Measurements from ENCODE around the gene PRRC2B. TPM values are rescaled to one million over a fixed set of nuclear protein-coding genes. Genes with fewer than 3 reads are reported as not detected.

Gene PRRC2B
- total RNA-seq, 1 experiment from 2014 or later = 170 TPM

- ChIA-PET CTCF (no interaction called here), POLR2A (no interaction called here), RAD21 (ENCODE audit: low non-redundant PET in 1 of 2, low total read pairs in 2 of 2, uncharacterized antibody in 2 of 2, unreplicated experiment in 2 of 2) (no interaction called here)
- Histone ChIP-seq H3K36me3 (ENCODE audit: control insufficient read depth in 1 of 2, insufficient read depth in 2 of 2, low read length in 2 of 2) (peaks cover 70 to 71% of the 10 kb centered on the region in 2 experiments; a peak in 3 of 4 replicates), H3K79me2 (ENCODE audit: insufficient read depth, low read length) (peaks cover 82% of the 10 kb centered on the region), H3K9me2 (ENCODE audit: insufficient read depth) (no peaks in the 10 kb centered on the region), H3K4me3 (replicated peaks in 1 of 2; ENCODE audit: low read depth in 1 of 2, low read length in 2 of 2) (no peak overlapping the region), H3K9me3 (ENCODE audit: control insufficient read depth in 1 of 2, insufficient read depth in 1 of 2, low read depth in 1 of 2, low read length in 2 of 2) (no peaks in the 10 kb centered on the region), H2AFZ (ENCODE audit: low read depth, low read length, poor library complexity, severe bottlenecking) (no peak overlapping the region), H3K9ac (ENCODE audit: low read length) (no peak overlapping the region), H3K4me2 (ENCODE audit: low read length) (no peak overlapping the region), H3K4me1 (ENCODE audit: control insufficient read depth in 1 of 2, insufficient read depth in 2 of 2, low read length in 2 of 2) (no peaks in the 10 kb centered on the region), H4K20me1 (ENCODE audit: insufficient read depth) (peaks cover 5% of the 10 kb centered on the region; the same call in 1 of the 2 replicates), H3K27ac (ENCODE audit: low read depth, low read length) (no peak overlapping the region), H3K27me3 (ENCODE audit: insufficient read depth, low read length) (no peaks in the 10 kb centered on the region)
- no peak for DNase-seq (ENCODE audit: low read depth, low spot score)
- no peak for TF ChIP-seq EGR1 (IDR thresholded peaks at IDR 0.05; ENCODE audit: low read depth)
- TF ChIP-seq YY1 (IDR thresholded peaks at IDR 0.05; ENCODE audit: extremely low read depth, insufficient replicate concordance, low read depth, low read length) = no peak
- TF ChIP-seq SP1 (IDR thresholded peaks at IDR 0.05; ENCODE audit: low read depth) = no peak
- no peak for TF ChIP-seq ELF1 (IDR thresholded peaks at IDR 0.05; ENCODE audit: borderline replicate concordance, low read depth)
- TF ChIP-seq EZH2 (IDR thresholded peaks at IDR 0.05) = no peak
- no peak for TF ChIP-seq FOSL1 (IDR thresholded peaks at IDR 0.05; ENCODE audit: low read depth)
- TF ChIP-seq, protein P1, sequence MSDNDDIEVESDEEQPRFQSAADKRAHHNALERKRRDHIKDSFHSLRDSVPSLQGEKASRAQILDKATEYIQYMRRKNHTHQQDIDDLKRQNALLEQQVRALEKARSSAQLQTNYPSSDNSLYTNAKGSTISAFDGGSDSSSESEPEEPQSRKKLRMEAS (IDR thresholded peaks at IDR 0.05) = no peak
- no peak for TF ChIP-seq CEBPB (IDR thresholded peaks at IDR 0.05; ENCODE audit: low read depth)
- TF ChIP-seq, protein P2, sequence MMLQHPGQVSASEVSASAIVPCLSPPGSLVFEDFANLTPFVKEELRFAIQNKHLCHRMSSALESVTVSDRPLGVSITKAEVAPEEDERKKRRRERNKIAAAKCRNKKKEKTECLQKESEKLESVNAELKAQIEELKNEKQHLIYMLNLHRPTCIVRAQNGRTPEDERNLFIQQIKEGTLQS (IDR thresholded peaks at IDR 0.05) = no peak
- no peak for TF ChIP-seq POLR2A (IDR thresholded peaks at IDR 0.05; ENCODE audit: borderline replicate concordance, extremely low read depth, insufficient read depth, insufficient read length)
- no TSS peak for BruUV-seq (replicated peaks)
- no peak for ATAC-seq
- intact Hi-C loops (cut with micrococcal nuclease) = no loop called here
Measured at GRCh38 chr9:131468031-131468430, 74.1 kb downstream of the PRRC2B start.

GRCh38 chr9:131469356-131469755, 75.5 kb downstream of the PRRC2B start:
- no peaks in the 10 kb centered on the region for H4K20me1 ChIP-seq (ENCODE audit: insufficient read depth)
- no peak overlapping the region for H3K4me2 ChIP-seq (ENCODE audit: low read length)
- no peaks in the 10 kb centered on the region for H3K9me2 ChIP-seq (ENCODE audit: insufficient read depth)
- no peaks in the 10 kb centered on the region for H3K9me3 ChIP-seq (ENCODE audit: control insufficient read depth in 1 of 2, insufficient read depth in 1 of 2, low read depth in 1 of 2, low read length in 2 of 2)
- DNase-seq (ENCODE audit: low read depth, low spot score) = no peak
- CTCF ChIA-PET = no interaction called here
- H3K4me3 ChIP-seq (replicated peaks in 1 of 2; ENCODE audit: low read depth in 1 of 2, low read length in 2 of 2) = no peak overlapping the region
- H2AFZ ChIP-seq (ENCODE audit: low read depth, low read length, poor library complexity, severe bottlenecking) = no peak overlapping the region
- intact Hi-C loops (cut with micrococcal nuclease) = no loop called here
- peaks cover 72 to 74% of the 10 kb centered on the region in 2 experiments for H3K36me3 ChIP-seq (ENCODE audit: control insufficient read depth in 1 of 2, insufficient read depth in 2 of 2, low read length in 2 of 2)
- BruUV-seq (replicated peaks) = no TSS peak
- H3K79me2 ChIP-seq (ENCODE audit: insufficient read depth, low read length) = peaks cover 85% of the 10 kb centered on the region
- RAD21 ChIA-PET (ENCODE audit: low non-redundant PET in 1 of 2, low total read pairs in 2 of 2, uncharacterized antibody in 2 of 2, unreplicated experiment in 2 of 2) = no interaction called here
- H3K27ac ChIP-seq (ENCODE audit: low read depth, low read length) = no peak overlapping the region
- no peaks in the 10 kb centered on the region for H3K4me1 ChIP-seq (ENCODE audit: control insufficient read depth in 1 of 2, insufficient read depth in 2 of 2, low read length in 2 of 2)
- TF ChIP-seq CEBPB (IDR thresholded peaks at IDR 0.05; ENCODE audit: low read depth) = no peak
- no peak for TF ChIP-seq POLR2AphosphoS5 (IDR thresholded peaks at IDR 0.05; ENCODE audit: low read depth, low read length)
- TF ChIP-seq, protein P2 (IDR thresholded peaks at IDR 0.05) = no peak
- TF ChIP-seq FOSL1 (IDR thresholded peaks at IDR 0.05; ENCODE audit: low read depth) = no peak
- no peaks in the 10 kb centered on the region for H3K27me3 ChIP-seq (ENCODE audit: insufficient read depth, low read length)
- no peak for ATAC-seq
- H3K9ac ChIP-seq (ENCODE audit: low read length) = no peak overlapping the region
- POLR2A ChIA-PET = no interaction called here

Measured in HCT116 (cell line).